ENCODE measurements around the gene RFWD3.

RFWD3 gene

GRCh38 chr16:74695450-74696422, 29.1 kb upstream of the RFWD3 start:
- TF ChIP-seq CTCF (IDR thresholded peaks at IDR 0.05; ENCODE audit: low read depth, low read length), result no peak
- H3K4me3 ChIP-seq (ENCODE audit: low read depth, low read length), result peak overlapping the region; percentile 59
- DNase-seq, result peak; percentile 87

GRCh38 chr16:74691093-74691855, 24.6 kb upstream of the RFWD3 start:
- Histone ChIP-seq H3K36me3 (no peaks in the 10 kb centered on the region), H3K27me3 (peaks cover 12% of the 10 kb centered on the region; the same call in 1 of the 2 replicates), H3K4me1 (no peaks in the 10 kb centered on the region), H3K9me3 (no peaks in the 10 kb centered on the region; the same call in 1 of the 2 replicates), H3K4me3 (ENCODE audit: low read depth, low read length) (no peak overlapping the region)
- DNase-seq, result no peak
- TF ChIP-seq CTCF (IDR thresholded peaks at IDR 0.05; ENCODE audit: low read depth, low read length), result no peak

More at GRCh38 chr16:74695450-74696422, 29.1 kb upstream of the RFWD3 start:
- peaks cover 20% of the 10 kb centered on the region for H3K27me3 ChIP-seq
- no peaks in the 10 kb centered on the region for H3K9me3 ChIP-seq
- no peaks in the 10 kb centered on the region for H3K4me1 ChIP-seq
- no peaks in the 10 kb centered on the region for H3K36me3 ChIP-seq

- no peak for TF ChIP-seq CTCF (IDR thresholded peaks at IDR 0.05; ENCODE audit: low read depth, low read length)
- peak; percentile 12 for DNase-seq
- Histone ChIP-seq H3K27me3 (no peaks in the 10 kb centered on the region), H3K9me3 (no peaks in the 10 kb centered on the region), H3K4me3 (ENCODE audit: low read depth, low read length) (no peak overlapping the region), H3K36me3 (no peaks in the 10 kb centered on the region), H3K4me1 (no peaks in the 10 kb centered on the region)
These were observed 15.9 kb upstream of the RFWD3 start for GRCh38 chr16:74682556-74682955.

- H3K4me3 ChIP-seq (ENCODE audit: low read depth, low read length), result no peak overlapping the region
- H3K9me3 ChIP-seq, result no peaks in the 10 kb centered on the region
- DNase-seq, result no peak
- no peak for TF ChIP-seq CTCF (IDR thresholded peaks at IDR 0.05; ENCODE audit: low read depth, low read length)
- no peaks in the 10 kb centered on the region for H3K36me3 ChIP-seq
- H3K4me1 ChIP-seq, result no peaks in the 10 kb centered on the region
- peaks cover 4% of the 10 kb centered on the region; the same call in 1 of the 2 replicates for H3K27me3 ChIP-seq
These were observed 14.0 kb upstream of the RFWD3 start for GRCh38 chr16:74680681-74681080.

- Histone ChIP-seq H3K4me1 (no peaks in the 10 kb centered on the region), H3K9me3 (no peaks in the 10 kb centered on the region), H3K27me3 (peaks cover 4% of the 10 kb centered on the region; the same call in 1 of the 2 replicates), H3K36me3 (no peaks in the 10 kb centered on the region), H3K4me3 (ENCODE audit: low read depth, low read length) (no peak overlapping the region)
- no peak for DNase-seq
- TF ChIP-seq CTCF (IDR thresholded peaks at IDR 0.05; ENCODE audit: low read depth, low read length), result no peak
These were observed 13.3 kb upstream of the RFWD3 start for GRCh38 chr16:74679983-74680382.
